ENCODE results near the gene KCNK10. TPM values are rescaled to one million over a fixed set of nuclear protein-coding genes. Genes with fewer than 3 reads are reported as not detected.

Gene KCNK10, protein sequence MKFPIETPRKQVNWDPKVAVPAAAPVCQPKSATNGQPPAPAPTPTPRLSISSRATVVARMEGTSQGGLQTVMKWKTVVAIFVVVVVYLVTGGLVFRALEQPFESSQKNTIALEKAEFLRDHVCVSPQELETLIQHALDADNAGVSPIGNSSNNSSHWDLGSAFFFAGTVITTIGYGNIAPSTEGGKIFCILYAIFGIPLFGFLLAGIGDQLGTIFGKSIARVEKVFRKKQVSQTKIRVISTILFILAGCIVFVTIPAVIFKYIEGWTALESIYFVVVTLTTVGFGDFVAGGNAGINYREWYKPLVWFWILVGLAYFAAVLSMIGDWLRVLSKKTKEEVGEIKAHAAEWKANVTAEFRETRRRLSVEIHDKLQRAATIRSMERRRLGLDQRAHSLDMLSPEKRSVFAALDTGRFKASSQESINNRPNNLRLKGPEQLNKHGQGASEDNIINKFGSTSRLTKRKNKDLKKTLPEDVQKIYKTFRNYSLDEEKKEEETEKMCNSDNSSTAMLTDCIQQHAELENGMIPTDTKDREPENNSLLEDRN
- total RNA-seq (0.54 TPM), polyA plus RNA-seq (ENCODE audit: insufficient read depth, low read depth, low replicate concordance) (1.1 TPM)
- long read RNA-seq, donor 1: 0 reads
- long read RNA-seq, donor 2: 0 reads
- long read RNA-seq, donor 3: 0 reads
- long read RNA-seq, donor 4: 0 reads
- long read RNA-seq, donor 5: 0 reads
- long read RNA-seq, donor 6: 0 reads
- long read RNA-seq, donor 7: 0 reads
- long read RNA-seq, donor 8: 0 reads
- long read RNA-seq, donor 9: 0 reads
- long read RNA-seq, donor 10: 0 reads

- intact Hi-C loops (cut with DNase I): no loop called here
- Histone ChIP-seq H3K36me3 (ENCODE audit: control insufficient read depth in 2 of 3, insufficient read depth in 3 of 3, low read length in 3 of 3) (no peaks in the 10 kb centered on the region), H3K27me3 (ENCODE audit: control insufficient read depth, insufficient read depth, low read length) (peaks cover 39% of the 10 kb centered on the region), H3K4me1 (ENCODE audit: control insufficient read depth in 2 of 3, insufficient read depth in 2 of 3, low read depth in 1 of 3, low read length in 3 of 3) (no peaks in the 10 kb centered on the region), H3K9ac (ENCODE audit: low read length in 3 of 3) (no peak within 1 kb of the TSS), H3K27ac (ENCODE audit: low read depth in 2 of 2, low read length in 2 of 2) (no peak within 1 kb of the TSS), H3K9me3 (ENCODE audit: control insufficient read depth in 2 of 3, insufficient read depth in 1 of 3, low read length in 3 of 3) (no peaks in the 10 kb centered on the region), H3K4me3 (ENCODE audit: low read length in 3 of 3) (peak within 1 kb of the TSS; percentile 26 to 39 (median 35))
- DNase-seq (peak in 3 of 5 donors; percentile 33 to 62 (median 36)), FAIRE-seq (no peak)
- TF ChIP-seq, protein P1, sequence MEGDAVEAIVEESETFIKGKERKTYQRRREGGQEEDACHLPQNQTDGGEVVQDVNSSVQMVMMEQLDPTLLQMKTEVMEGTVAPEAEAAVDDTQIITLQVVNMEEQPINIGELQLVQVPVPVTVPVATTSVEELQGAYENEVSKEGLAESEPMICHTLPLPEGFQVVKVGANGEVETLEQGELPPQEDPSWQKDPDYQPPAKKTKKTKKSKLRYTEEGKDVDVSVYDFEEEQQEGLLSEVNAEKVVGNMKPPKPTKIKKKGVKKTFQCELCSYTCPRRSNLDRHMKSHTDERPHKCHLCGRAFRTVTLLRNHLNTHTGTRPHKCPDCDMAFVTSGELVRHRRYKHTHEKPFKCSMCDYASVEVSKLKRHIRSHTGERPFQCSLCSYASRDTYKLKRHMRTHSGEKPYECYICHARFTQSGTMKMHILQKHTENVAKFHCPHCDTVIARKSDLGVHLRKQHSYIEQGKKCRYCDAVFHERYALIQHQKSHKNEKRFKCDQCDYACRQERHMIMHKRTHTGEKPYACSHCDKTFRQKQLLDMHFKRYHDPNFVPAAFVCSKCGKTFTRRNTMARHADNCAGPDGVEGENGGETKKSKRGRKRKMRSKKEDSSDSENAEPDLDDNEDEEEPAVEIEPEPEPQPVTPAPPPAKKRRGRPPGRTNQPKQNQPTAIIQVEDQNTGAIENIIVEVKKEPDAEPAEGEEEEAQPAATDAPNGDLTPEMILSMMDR (IDR thresholded peaks at IDR 0.05; ENCODE audit: borderline replicate concordance, extremely low read depth, insufficient read depth): no peak
Measured at GRCh38 chr14:88323086-88323522, at the start of gene KCNK10. Gene KCNK10 (minus strand): TSS chr14:88323269. CDS start chr14:88322798, 471 bp downstream.

- intact Hi-C loops (cut with DNase I): no loop called here
- FAIRE-seq (no peak), DNase-seq (no peak)
- H3K36me3 ChIP-seq (ENCODE audit: control insufficient read depth in 2 of 3, insufficient read depth in 3 of 3, low read length in 3 of 3): no peaks in the 10 kb centered on the region
- no peaks in the 10 kb centered on the region for H3K4me1 ChIP-seq (ENCODE audit: control insufficient read depth in 2 of 3, insufficient read depth in 2 of 3, low read depth in 1 of 3, low read length in 3 of 3)
- H3K27me3 ChIP-seq (ENCODE audit: control insufficient read depth, insufficient read depth, low read length): no peaks in the 10 kb centered on the region
- TF ChIP-seq, protein P1 (IDR thresholded peaks at IDR 0.05; ENCODE audit: borderline replicate concordance, extremely low read depth, insufficient read depth): no peak
- H3K9ac ChIP-seq (ENCODE audit: low read length in 3 of 3): no peak overlapping the region
- no peak overlapping the region for H3K4me3 ChIP-seq (ENCODE audit: low read length in 3 of 3)
- no peak overlapping the region for H3K27ac ChIP-seq (ENCODE audit: low read depth in 2 of 2, low read length in 2 of 2)
- H3K9me3 ChIP-seq (ENCODE audit: control insufficient read depth in 2 of 3, insufficient read depth in 1 of 3, low read length in 3 of 3): no peaks in the 10 kb centered on the region
Measured at GRCh38 chr14:88369496-88369895, 46.4 kb upstream of the KCNK10 start.

GRCh38 chr14:88364710-88365413 lies 41.8 kb upstream of the KCNK10 start:
- FAIRE-seq: no peak
- TF ChIP-seq, protein P1 (IDR thresholded peaks at IDR 0.05; ENCODE audit: borderline replicate concordance, extremely low read depth, insufficient read depth): no peak
- Histone ChIP-seq H3K9ac (ENCODE audit: low read length in 3 of 3) (no peak overlapping the region), H3K4me1 (ENCODE audit: control insufficient read depth in 2 of 3, insufficient read depth in 2 of 3, low read depth in 1 of 3, low read length in 3 of 3) (no peaks in the 10 kb centered on the region), H3K9me3 (ENCODE audit: control insufficient read depth in 2 of 3, insufficient read depth in 1 of 3, low read length in 3 of 3) (no peaks in the 10 kb centered on the region), H3K36me3 (ENCODE audit: control insufficient read depth in 2 of 3, insufficient read depth in 3 of 3, low read length in 3 of 3) (no peaks in the 10 kb centered on the region), H3K27me3 (ENCODE audit: control insufficient read depth, insufficient read depth, low read length) (no peaks in the 10 kb centered on the region), H3K4me3 (ENCODE audit: low read length in 3 of 3) (no peak overlapping the region), H3K27ac (ENCODE audit: low read depth in 2 of 2, low read length in 2 of 2) (no peak overlapping the region)
- DNase-seq: no peak
- intact Hi-C loops (cut with DNase I): no loop called here

Data from kidney (tissue), 22 donors.